Cardiac muscle cell (in vitro differentiated cells and primary cell): Measurements from ENCODE around the gene SHLD3. TPM values are rescaled to one million over a fixed set of nuclear protein-coding genes. Genes with fewer than 3 reads are reported as not detected.
"Not testable (repeated sequence)": the region's sequence is repeated elsewhere in the genome, so short reads cannot be mapped to it uniquely, and the experiment has no call there.

Source experiments
- DNase-seq, 2 donors: peaks; one replicate each; pipeline versions ENCODE4 v3.0.0 to v3.0.0-alpha.2; 2010 to 2017; ENCODE audit warnings: low read depth in 1 of 2, low spot score in 1 of 2
- H3K27ac ChIP-seq: fragments of 200-600 bp; sonication (generic); 2 replicates; pipeline ENCODE4 v1.5.1; 2016
- H3K27me3 ChIP-seq: fragments of 200-600 bp; sonication (generic); 2 replicates; pipeline ENCODE4 v1.6.0; 2016; ENCODE audit warnings: control low read depth
- H3K36me3 ChIP-seq: fragments of 200-600 bp; sonication (generic); 2 replicates; pipeline ENCODE4 v1.5.1; 2016; ENCODE audit warnings: control low read depth
- H3K4me1 ChIP-seq: fragments of 200-600 bp; sonication (generic); 2 replicates; pipeline ENCODE4 v1.8.1; 2017; ENCODE audit warnings: low read depth, mild to moderate bottlenecking, mixed run types
- H3K4me3 ChIP-seq: fragments of 200-600 bp; sonication (generic); 2 replicates; pipeline ENCODE4 v1.5.1; 2016; ENCODE audit warnings: mild to moderate bottlenecking
- H3K9me3 ChIP-seq: fragments of 200-600 bp; sonication (generic); 2 replicates; pipeline ENCODE4 v1.5.1; 2017; ENCODE audit warnings: low read depth, mild to moderate bottlenecking, control low read depth
- polyA plus RNA-seq: library from polyadenylated mRNA; unstranded; fragments of >200 nt; fragmentation: Nextera tagmentation; extraction: Ambion mirVana; gene quantifications from 2 replicates; pipeline ENCODE4 v1.2.1, GENCODE V29; 2016
- total RNA-seq: library from RNA; depleted of rRNA; stranded (reverse); fragments of >200 nt; gene quantifications from 2 replicates; pipeline ENCODE4 v1.2.3, GENCODE V29; 2016
- TF ChIP-seq, protein P1 (sequence below): IDR thresholded peaks from 2 replicates; pipeline ENCODE4 v1.5.1; 2012; ENCODE audit warnings: low read depth, mild to moderate bottlenecking, low read length

Gene SHLD3
- total and polyA plus RNA-seq, 2 experiments from 2014 or later = 1.2 to 1.7 TPM

DNA sequence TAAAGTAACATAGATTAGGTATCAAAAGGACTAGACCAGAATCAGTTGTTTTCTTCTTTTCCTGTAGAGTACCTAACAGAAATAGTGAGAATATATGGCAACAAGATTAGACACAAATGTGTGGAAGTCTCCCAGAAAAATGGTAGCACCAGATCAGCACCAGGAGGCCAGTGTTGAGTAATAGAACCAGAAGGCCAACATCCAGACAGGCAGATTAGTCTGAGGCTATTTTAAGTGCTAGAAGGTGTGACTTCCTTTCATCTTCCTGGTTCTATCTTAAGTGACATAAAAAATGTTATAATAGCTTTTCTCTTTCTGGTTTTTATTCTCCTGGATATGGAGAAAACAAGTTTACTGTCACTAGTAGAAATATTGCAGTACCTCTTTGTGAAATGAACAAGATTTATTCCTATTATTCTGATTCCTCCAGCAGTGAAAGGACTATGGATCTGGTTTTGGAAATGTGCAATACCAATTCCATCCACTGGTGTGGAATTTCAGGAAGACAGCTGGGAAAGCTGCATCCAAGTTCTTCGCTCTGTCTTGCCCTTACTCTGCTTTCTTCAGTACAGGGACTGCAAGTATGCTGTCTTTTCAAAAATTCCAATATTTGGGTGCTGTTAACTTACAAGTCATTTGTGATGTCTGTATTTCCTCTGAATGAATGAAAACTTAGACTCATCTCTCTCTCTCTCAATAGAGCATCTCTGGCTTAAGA lies 39.1 kb downstream of the SHLD3 start:
- Histone ChIP-seq H3K4me1 (peaks cover 6% of the 10 kb centered on the region), H3K9me3 (no peaks in the 10 kb centered on the region), H3K4me3 (no peak overlapping the region), H3K36me3 (peaks cover 22% of the 10 kb centered on the region), H3K27ac (peak overlapping the region; percentile 44), H3K27me3 (no peaks in the 10 kb centered on the region)
- TF ChIP-seq, protein P1, sequence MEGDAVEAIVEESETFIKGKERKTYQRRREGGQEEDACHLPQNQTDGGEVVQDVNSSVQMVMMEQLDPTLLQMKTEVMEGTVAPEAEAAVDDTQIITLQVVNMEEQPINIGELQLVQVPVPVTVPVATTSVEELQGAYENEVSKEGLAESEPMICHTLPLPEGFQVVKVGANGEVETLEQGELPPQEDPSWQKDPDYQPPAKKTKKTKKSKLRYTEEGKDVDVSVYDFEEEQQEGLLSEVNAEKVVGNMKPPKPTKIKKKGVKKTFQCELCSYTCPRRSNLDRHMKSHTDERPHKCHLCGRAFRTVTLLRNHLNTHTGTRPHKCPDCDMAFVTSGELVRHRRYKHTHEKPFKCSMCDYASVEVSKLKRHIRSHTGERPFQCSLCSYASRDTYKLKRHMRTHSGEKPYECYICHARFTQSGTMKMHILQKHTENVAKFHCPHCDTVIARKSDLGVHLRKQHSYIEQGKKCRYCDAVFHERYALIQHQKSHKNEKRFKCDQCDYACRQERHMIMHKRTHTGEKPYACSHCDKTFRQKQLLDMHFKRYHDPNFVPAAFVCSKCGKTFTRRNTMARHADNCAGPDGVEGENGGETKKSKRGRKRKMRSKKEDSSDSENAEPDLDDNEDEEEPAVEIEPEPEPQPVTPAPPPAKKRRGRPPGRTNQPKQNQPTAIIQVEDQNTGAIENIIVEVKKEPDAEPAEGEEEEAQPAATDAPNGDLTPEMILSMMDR = peak; percentile 49
- DNase-seq = peak; percentile 23 to 27

DNA sequence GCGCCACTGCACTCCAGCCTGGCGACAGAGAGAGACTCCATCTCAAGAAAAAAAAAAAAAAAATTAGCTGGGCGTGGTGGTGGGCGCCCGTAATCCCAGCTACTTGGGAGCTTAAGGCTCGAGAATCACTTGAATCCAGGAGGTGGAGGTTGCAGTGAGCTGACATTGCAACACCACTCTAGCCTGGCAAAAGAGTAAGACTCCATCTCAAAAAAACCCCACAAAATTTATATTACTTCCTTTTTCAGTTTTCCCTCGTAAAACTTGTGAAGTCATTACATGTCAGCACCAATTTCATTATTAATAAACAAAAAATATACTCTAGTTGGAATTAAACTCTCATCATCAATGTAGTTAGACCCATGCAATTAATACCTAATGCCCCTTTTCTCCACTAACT lies 43.9 kb downstream of the SHLD3 start:
- H3K4me1 ChIP-seq = peaks cover 3% of the 10 kb centered on the region
- no peaks in the 10 kb centered on the region for H3K27me3 ChIP-seq
- no peak for DNase-seq
- no peak overlapping the region for H3K4me3 ChIP-seq
- H3K9me3 ChIP-seq = no peaks in the 10 kb centered on the region
- peaks cover 15% of the 10 kb centered on the region for H3K36me3 ChIP-seq
- H3K27ac ChIP-seq = no peak overlapping the region
- TF ChIP-seq, protein P1 = no peak

DNA sequence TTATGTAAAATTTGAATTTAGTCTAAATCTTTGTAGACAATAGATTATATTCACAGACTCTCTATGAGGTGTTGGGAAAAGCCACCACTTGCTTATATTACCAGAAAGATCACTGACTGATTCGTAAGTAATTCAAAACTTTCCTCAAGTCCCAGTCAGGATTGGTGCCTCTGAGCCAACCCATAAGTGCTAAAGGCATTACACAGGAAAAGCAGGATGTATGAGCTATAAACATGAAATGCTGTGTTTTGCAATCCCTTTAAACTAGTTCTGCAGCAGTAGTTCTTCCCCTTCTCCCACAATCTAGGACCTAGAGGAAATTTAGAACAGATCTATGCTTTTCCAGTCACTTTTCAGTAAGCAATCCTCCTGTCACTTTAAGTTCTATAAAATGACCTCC lies 48.0 kb downstream of the SHLD3 start:
- H3K4me3 ChIP-seq = no peak overlapping the region
- peaks cover 11% of the 10 kb centered on the region for H3K36me3 ChIP-seq
- H3K4me1 ChIP-seq = no peaks in the 10 kb centered on the region
- peak in 1 of 2 donors; percentile 71 for DNase-seq
- TF ChIP-seq, protein P1 = no peak
- no peaks in the 10 kb centered on the region for H3K9me3 ChIP-seq
- no peak overlapping the region for H3K27ac ChIP-seq
- H3K27me3 ChIP-seq = no peaks in the 10 kb centered on the region

DNA sequence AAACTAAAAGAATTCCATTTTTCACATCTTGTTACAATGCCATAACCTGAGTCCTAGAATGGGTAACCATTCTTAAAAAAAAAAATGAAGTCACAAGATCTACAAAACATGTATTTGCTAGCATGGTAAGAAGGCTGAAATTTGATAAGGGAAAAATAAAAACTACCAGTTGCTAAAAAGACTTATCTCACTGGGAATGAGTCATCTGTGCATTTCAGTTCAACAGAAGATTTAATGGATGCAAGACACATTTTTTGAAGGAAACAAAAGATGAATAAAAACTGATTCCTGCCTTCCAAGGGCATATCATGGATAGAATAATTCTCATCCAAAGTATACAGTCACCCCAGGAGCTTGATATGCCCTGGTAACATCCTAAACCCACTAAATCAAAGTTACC lies 49.9 kb downstream of the SHLD3 start:
- Histone ChIP-seq H3K9me3 (no peaks in the 10 kb centered on the region), H3K4me1 (no peaks in the 10 kb centered on the region), H3K4me3 (no peak overlapping the region), H3K27ac (no peak overlapping the region), H3K36me3 (peaks cover 4% of the 10 kb centered on the region), H3K27me3 (no peaks in the 10 kb centered on the region)
- DNase-seq = peak in 1 of 2 donors; percentile 27
- TF ChIP-seq, protein P1 = no peak

DNA sequence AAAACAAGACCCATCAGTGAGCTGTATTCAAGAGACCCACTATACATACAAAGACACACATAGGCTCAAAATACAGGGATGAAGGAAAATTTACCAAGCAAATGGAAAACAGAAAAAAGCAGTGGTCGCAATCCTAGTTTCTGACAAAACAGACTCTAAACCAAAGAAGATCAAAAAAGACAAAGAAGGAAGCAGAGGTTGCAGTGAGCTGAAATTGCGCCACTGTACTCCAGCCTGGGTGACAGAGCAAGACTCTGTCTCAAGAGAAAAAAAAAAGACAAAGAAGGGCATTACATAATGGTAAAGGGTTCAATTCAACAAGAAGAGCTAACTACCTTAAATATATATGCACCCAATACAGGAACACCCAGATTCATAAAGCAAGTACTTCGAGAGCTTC lies 51.2 kb downstream of the SHLD3 start:
- H3K27ac ChIP-seq, H3K9me3 ChIP-seq, H3K27me3 ChIP-seq, H3K36me3 ChIP-seq, H3K4me1 ChIP-seq, DNase-seq, H3K4me3 ChIP-seq: not testable (repeated sequence)

Other genes starting within 250 kb of the SHLD3 start
- 15.4 and 21.2 TPM in 2 replicates for gene ADAMTS6, start 143.1 kb upstream of the SHLD3 start, total RNA-seq
- gene ADAMTS6, start 143.1 kb upstream of the SHLD3 start, polyA plus RNA-seq = 3.3 and 8.8 TPM in 2 replicates
- 7.1 and 10.8 TPM in 2 replicates for gene CENPK, start 61.9 kb upstream of the SHLD3 start, total RNA-seq
- gene CENPK, start 61.9 kb upstream of the SHLD3 start, polyA plus RNA-seq = 11.1 and 21.8 TPM in 2 replicates
- gene PPWD1, start 61.7 kb upstream of the SHLD3 start, total RNA-seq = 18.3 and 34.4 TPM in 2 replicates
- gene PPWD1, start 61.7 kb upstream of the SHLD3 start, polyA plus RNA-seq = 27.7 and 40.1 TPM in 2 replicates
- gene TRIM23, start 694 bp upstream of the SHLD3 start, total RNA-seq = 17.6 and 18.7 TPM in 2 replicates
- gene TRIM23, start 694 bp upstream of the SHLD3 start, polyA plus RNA-seq = 14.9 and 19.6 TPM in 2 replicates
- 11.3 and 19.1 TPM in 2 replicates for gene TRAPPC13, start within 50 bp of the SHLD3 start, total RNA-seq
- gene TRAPPC13, start within 50 bp of the SHLD3 start, polyA plus RNA-seq = 18.7 and 20.4 TPM in 2 replicates
- 5.9 and 7.4 TPM in 2 replicates for gene SGTB, start 97.1 kb downstream of the SHLD3 start, total RNA-seq
- 2.9 and 6.9 TPM in 2 replicates for gene SGTB, start 97.1 kb downstream of the SHLD3 start, polyA plus RNA-seq
- gene NLN, start 97.2 kb downstream of the SHLD3 start, total RNA-seq = 11.2 and 14.7 TPM in 2 replicates
- gene NLN, start 97.2 kb downstream of the SHLD3 start, polyA plus RNA-seq = 19.2 and 20.0 TPM in 2 replicates